WTC11 (cell line): ENCODE data around the gene A4GNT.

ENCODE experiments used
- CTCF ChIP-seq: fragments of 200-600 bp; IDR thresholded peaks from 2 replicates; pipeline ENCODE4 v1.8.0; 2022; ENCODE audit warnings: antibody characterized with exemption
- PRRX2 ChIP-seq: fragments of 250-450 bp; sonication (Bioruptor Pico); IDR thresholded peaks from 2 replicates; pipeline ENCODE4 v1.8.0; 2021; ENCODE audit warnings: mild to moderate bottlenecking
- USF1 ChIP-seq: sonication (generic); formaldehyde crosslinking; IDR thresholded peaks from 2 replicates; pipeline ENCODE4 v1.8.0; 2022; ENCODE audit warnings: mild to moderate bottlenecking, missing genetic modification reagents
- TF ChIP-seq, protein P1 (sequence below): fragments of 250-450 bp; sonication (Bioruptor Pico); IDR thresholded peaks from 2 replicates; pipeline ENCODE4 v1.9.0; 2021; ENCODE audit warnings: mild to moderate bottlenecking, borderline replicate concordance
- TF ChIP-seq, protein P2 (sequence below): sonication (generic); formaldehyde crosslinking; IDR thresholded peaks from 2 replicates; pipeline ENCODE4 v1.8.1; 2022; ENCODE audit warnings: low read depth, mild to moderate bottlenecking, moderate library complexity, missing genetic modification reagents, borderline replicate concordance

GRCh38 chr3:138136201-138136600 is 4.0 kb upstream of the A4GNT start:
- TF ChIP-seq USF1 (CRISPR knock-in tag) (no peak), CTCF (no peak), PRRX2 (CRISPR knock-in tag) (no peak)
- TF ChIP-seq, protein P1, sequence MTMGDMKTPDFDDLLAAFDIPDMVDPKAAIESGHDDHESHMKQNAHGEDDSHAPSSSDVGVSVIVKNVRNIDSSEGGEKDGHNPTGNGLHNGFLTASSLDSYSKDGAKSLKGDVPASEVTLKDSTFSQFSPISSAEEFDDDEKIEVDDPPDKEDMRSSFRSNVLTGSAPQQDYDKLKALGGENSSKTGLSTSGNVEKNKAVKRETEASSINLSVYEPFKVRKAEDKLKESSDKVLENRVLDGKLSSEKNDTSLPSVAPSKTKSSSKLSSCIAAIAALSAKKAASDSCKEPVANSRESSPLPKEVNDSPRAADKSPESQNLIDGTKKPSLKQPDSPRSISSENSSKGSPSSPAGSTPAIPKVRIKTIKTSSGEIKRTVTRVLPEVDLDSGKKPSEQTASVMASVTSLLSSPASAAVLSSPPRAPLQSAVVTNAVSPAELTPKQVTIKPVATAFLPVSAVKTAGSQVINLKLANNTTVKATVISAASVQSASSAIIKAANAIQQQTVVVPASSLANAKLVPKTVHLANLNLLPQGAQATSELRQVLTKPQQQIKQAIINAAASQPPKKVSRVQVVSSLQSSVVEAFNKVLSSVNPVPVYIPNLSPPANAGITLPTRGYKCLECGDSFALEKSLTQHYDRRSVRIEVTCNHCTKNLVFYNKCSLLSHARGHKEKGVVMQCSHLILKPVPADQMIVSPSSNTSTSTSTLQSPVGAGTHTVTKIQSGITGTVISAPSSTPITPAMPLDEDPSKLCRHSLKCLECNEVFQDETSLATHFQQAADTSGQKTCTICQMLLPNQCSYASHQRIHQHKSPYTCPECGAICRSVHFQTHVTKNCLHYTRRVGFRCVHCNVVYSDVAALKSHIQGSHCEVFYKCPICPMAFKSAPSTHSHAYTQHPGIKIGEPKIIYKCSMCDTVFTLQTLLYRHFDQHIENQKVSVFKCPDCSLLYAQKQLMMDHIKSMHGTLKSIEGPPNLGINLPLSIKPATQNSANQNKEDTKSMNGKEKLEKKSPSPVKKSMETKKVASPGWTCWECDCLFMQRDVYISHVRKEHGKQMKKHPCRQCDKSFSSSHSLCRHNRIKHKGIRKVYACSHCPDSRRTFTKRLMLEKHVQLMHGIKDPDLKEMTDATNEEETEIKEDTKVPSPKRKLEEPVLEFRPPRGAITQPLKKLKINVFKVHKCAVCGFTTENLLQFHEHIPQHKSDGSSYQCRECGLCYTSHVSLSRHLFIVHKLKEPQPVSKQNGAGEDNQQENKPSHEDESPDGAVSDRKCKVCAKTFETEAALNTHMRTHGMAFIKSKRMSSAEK (CRISPR knock-in tag): no peak
- TF ChIP-seq, protein P2, sequence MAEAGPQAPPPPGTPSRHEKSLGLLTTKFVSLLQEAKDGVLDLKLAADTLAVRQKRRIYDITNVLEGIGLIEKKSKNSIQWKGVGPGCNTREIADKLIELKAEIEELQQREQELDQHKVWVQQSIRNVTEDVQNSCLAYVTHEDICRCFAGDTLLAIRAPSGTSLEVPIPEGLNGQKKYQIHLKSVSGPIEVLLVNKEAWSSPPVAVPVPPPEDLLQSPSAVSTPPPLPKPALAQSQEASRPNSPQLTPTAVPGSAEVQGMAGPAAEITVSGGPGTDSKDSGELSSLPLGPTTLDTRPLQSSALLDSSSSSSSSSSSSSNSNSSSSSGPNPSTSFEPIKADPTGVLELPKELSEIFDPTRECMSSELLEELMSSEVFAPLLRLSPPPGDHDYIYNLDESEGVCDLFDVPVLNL (CRISPR knock-in tag): no peak
